CD14-positive monocyte (primary cell): ENCODE results near the gene AIF1. TPM values are rescaled to one million over a fixed set of nuclear protein-coding genes. Genes with fewer than 3 reads are reported as not detected.
A peak's percentile ranks its signal among the peaks of the same experiment; 100 is the strongest.

Source experiments
- DNase-seq, 3 donors: peaks; one replicate each; pipeline ENCODE4 v3.0.0-alpha.2; 2011 to 2022
- H2AFZ ChIP-seq: 2 replicates; pipeline ENCODE4 v1.6.0; 2012; ENCODE audit warnings: mild to moderate bottlenecking, low read depth, low read length, inconsistent platforms; ENCODE audit not compliant: insufficient read depth, poor library complexity, severe bottlenecking
- H3K27ac ChIP-seq, 2 donors: 1 replicate in 1 of 2; 2 replicates in 1 of 2; pipeline ENCODE4 v1.5.1; 2012 to 2013; ENCODE audit warnings: low read length in 2 of 2, control low read depth in 1 of 2, inconsistent platforms in 1 of 2, low read depth in 1 of 2, mild to moderate bottlenecking in 1 of 2
- H3K27me3 ChIP-seq, 2 donors: one replicate each; pipeline versions ENCODE4 v1.6.0 to v1.6.1; 2011 to 2013; ENCODE audit warnings: low read length in 2 of 2; ENCODE audit not compliant: control insufficient read depth in 2 of 2, insufficient read depth in 2 of 2
- H3K36me3 ChIP-seq, 2 donors: replicated peaks in 1 of 2; 1 replicate in 1 of 2; 2 replicates in 1 of 2; pipeline versions ENCODE4 v1.5.1 to v1.6.1; 2012 to 2013; ENCODE audit warnings: low read length in 2 of 2, control low read depth in 1 of 2, inconsistent platforms in 1 of 2, mild to moderate bottlenecking in 1 of 2; ENCODE audit not compliant: insufficient read depth in 2 of 2, control insufficient read depth in 1 of 2
- H3K4me1 ChIP-seq, 2 donors: 1 replicate in 1 of 2; 2 replicates in 1 of 2; pipeline versions ENCODE4 v1.5.1 to v1.6.1; 2012 to 2013; ENCODE audit warnings: low read length in 2 of 2, control low read depth in 1 of 2, inconsistent platforms in 1 of 2, mild to moderate bottlenecking in 1 of 2, moderate library complexity in 1 of 2; ENCODE audit not compliant: insufficient read depth in 2 of 2, control insufficient read depth in 1 of 2
- H3K4me2 ChIP-seq: replicated peaks from 2 replicates; pipeline ENCODE3; 2012; ENCODE audit warnings: low read length, moderate library complexity, mild to moderate bottlenecking; ENCODE audit not compliant: poor library complexity, severe bottlenecking; ENCODE audit errors: extremely low read depth
- H3K4me3 ChIP-seq, 3 experiments: fragments of 200-600 bp in 1 of 3; sonication (generic) in 1 of 3; replicated peaks in 1 of 3; 1 replicate in 2 of 3; 2 replicates in 1 of 3; pipeline ENCODE4 v1.5.1; 2011 to 2013; ENCODE audit warnings: low read length in 3 of 3, mild to moderate bottlenecking in 3 of 3, control low read depth in 2 of 3, low read depth in 2 of 3, inconsistent platforms in 1 of 3, moderate library complexity in 1 of 3
- H3K79me2 ChIP-seq: 2 replicates; pipeline ENCODE4 v1.6.0; 2012; ENCODE audit warnings: mild to moderate bottlenecking, control low read depth, inconsistent platforms, low read length, moderate library complexity; ENCODE audit not compliant: insufficient read depth
- H3K9ac ChIP-seq: 2 replicates; pipeline ENCODE4 v1.6.0; 2017; ENCODE audit warnings: low read length, mild to moderate bottlenecking; ENCODE audit not compliant: insufficient read depth, poor library complexity, severe bottlenecking
- H3K9me3 ChIP-seq, 2 donors: replicated peaks in 1 of 2; 1 replicate in 1 of 2; 2 replicates in 1 of 2; pipeline versions ENCODE4 v1.5.1 to v1.6.1; 2012 to 2013; ENCODE audit warnings: low read length in 2 of 2, control low read depth in 1 of 2; ENCODE audit not compliant: control insufficient read depth in 1 of 2, insufficient read depth in 1 of 2
- H4K20me1 ChIP-seq: 2 replicates; pipeline ENCODE4 v1.6.0; 2012; ENCODE audit warnings: mild to moderate bottlenecking, low read length, control low read depth, moderate library complexity; ENCODE audit not compliant: insufficient read depth
- H3K27ac Mint-ChIP-seq, 7 donors: one replicate each; pipeline ENCODE4 v1.8.0; 2020; ENCODE audit warnings: mild to moderate bottlenecking in 7 of 7, mixed read lengths in 7 of 7, moderate library complexity in 6 of 7, inconsistent platforms in 2 of 7
- H3K27me3 Mint-ChIP-seq, 3 donors: one replicate each; pipeline ENCODE4 v1.8.0; 2021 to 2022; ENCODE audit warnings: low read depth in 3 of 3, mild to moderate bottlenecking in 3 of 3, mixed read lengths in 3 of 3, moderate library complexity in 3 of 3, inconsistent platforms in 1 of 3
- H3K36me3 Mint-ChIP-seq, 2 donors: one replicate each; pipeline ENCODE4 v1.8.0; 2020; ENCODE audit warnings: mixed read lengths in 2 of 2, inconsistent platforms in 1 of 2, mild to moderate bottlenecking in 1 of 2
- H3K4me1 Mint-ChIP-seq: one replicate; pipeline ENCODE4 v1.8.0; 2020; ENCODE audit warnings: mild to moderate bottlenecking, mixed read lengths
- H3K4me3 Mint-ChIP-seq, 2 donors: one replicate each; pipeline ENCODE4 v1.8.0; 2020; ENCODE audit warnings: mild to moderate bottlenecking in 2 of 2, mixed read lengths in 2 of 2, moderate library complexity in 1 of 2
- H3K9me3 Mint-ChIP-seq, 7 donors: one replicate each; pipeline ENCODE4 v1.8.0; 2020 to 2022; ENCODE audit warnings: mixed read lengths in 7 of 7, mild to moderate bottlenecking in 6 of 7, moderate library complexity in 6 of 7, inconsistent platforms in 2 of 7
- WGBS: methylation state at CpG from one replicate; pipeline ENCODE4 v1.1.5; 2013; ENCODE audit warnings: missing lambda C conversion rate; ENCODE audit not compliant: insufficient coverage; 5-methylcytosine and 5-hydroxymethylcytosine counted together
- intact Hi-C, 2 donors: fragments of 100-400 bp; cut with micrococcal nuclease; formaldehyde crosslinking; loops; one replicate each; pipeline versions ENCODE4 v1.15.0 to v1.15.1; 2023
- polyA plus RNA-seq, 3 donors: library from polyadenylated mRNA; depleted of rRNA in 1 of 3; unstranded in 2 of 3; stranded (reverse) in 1 of 3; fragments of 300-500 nt in 2 of 3; fragments of >200 nt in 1 of 3; fragmentation: Illumina TruSeq in 2 of 3; gene quantifications; 1 replicate in 2 of 3; 2 replicates in 1 of 3; pipeline ENCODE4 v1.2.3, GENCODE V29; 2012 to 2021
- TF ChIP-seq, protein P1 (sequence below): fragments of 200-600 bp; IDR thresholded peaks from one replicate; pipeline ENCODE4 v1.8.0; 2022; ENCODE audit warnings: antibody characterized with exemption, mild to moderate bottlenecking

The AIF1 gene
- polyA plus RNA-seq, 3 donors: 952 to 2,310 (median 2,275) TPM

DNA sequence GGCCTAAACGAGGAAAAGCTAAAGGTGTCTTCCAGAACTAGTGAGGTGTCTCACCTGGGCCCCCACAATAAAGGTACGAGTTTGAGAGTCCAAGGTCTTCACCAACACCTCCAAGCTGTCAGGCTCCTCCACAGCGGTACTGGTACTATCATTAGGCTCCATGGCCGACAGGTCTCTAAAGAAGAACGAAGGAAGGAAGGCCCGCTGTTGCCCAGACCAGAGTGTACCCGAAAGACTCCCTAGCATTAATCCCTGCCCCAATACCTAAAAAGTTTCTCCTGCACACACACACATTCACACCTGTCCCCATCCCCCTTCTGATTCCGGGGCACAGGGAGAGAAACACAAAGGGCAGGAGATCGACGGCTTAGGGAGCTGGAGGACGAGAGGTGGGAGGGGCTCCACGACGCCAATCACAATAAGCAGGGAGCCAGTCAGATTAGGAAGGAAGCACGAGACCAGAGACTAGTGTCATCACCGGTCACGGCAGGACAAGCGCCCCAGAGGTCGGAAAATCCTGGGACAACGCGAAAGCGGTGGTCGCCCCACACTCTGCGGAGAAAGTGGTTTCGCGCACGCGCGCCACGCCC, 36.7 kb downstream of the AIF1 start:
- Histone ChIP-seq H3K27me3 (no peaks in the 10 kb centered on the region), H4K20me1 (peaks cover 32% of the 10 kb centered on the region), H2AFZ (peak overlapping the region; percentile 82), H3K4me2 (peak overlapping the region; percentile 88), H3K4me1 (peaks cover 20 to 29% of the 10 kb centered on the region in 2 donors), H3K36me3 (peaks cover 30 to 61% of the 10 kb centered on the region in 2 donors), H3K4me3 (peak overlapping the region; percentile 48 to 87 (median 76)), H3K79me2 (peaks cover 83% of the 10 kb centered on the region), H3K27ac (peak overlapping the region; percentile 95 to 98), H3K9ac (peak overlapping the region; percentile 95), H3K9me3 (no peaks in the 10 kb centered on the region)
- 4% methylated on average over 28 of the region's 29 CpGs for WGBS
- Mint-ChIP-seq H3K36me3 (peaks cover 54 to 63% of the 10 kb centered on the region in 2 donors), H3K4me1 (peaks cover 28% of the 10 kb centered on the region), H3K27me3 (peaks cover 0 to 10% (median 5%) of the 10 kb centered on the region in 3 donors), H3K27ac (peak overlapping the region; percentile 99 to 100 (median 100)), H3K9me3 (no peaks in the 10 kb centered on the region), H3K4me3 (peak overlapping the region; percentile 93 to 99)
- intact Hi-C loops: loop anchor here (1.0 to 2.0 kb wide), 2 partner anchors 14 to 31 kb away; partner anchors contain the start of gene PRRC2A (in 2 of the 2)
- DNase-seq: peak; percentile 80 to 93 (median 88)
- TF ChIP-seq, protein P1, sequence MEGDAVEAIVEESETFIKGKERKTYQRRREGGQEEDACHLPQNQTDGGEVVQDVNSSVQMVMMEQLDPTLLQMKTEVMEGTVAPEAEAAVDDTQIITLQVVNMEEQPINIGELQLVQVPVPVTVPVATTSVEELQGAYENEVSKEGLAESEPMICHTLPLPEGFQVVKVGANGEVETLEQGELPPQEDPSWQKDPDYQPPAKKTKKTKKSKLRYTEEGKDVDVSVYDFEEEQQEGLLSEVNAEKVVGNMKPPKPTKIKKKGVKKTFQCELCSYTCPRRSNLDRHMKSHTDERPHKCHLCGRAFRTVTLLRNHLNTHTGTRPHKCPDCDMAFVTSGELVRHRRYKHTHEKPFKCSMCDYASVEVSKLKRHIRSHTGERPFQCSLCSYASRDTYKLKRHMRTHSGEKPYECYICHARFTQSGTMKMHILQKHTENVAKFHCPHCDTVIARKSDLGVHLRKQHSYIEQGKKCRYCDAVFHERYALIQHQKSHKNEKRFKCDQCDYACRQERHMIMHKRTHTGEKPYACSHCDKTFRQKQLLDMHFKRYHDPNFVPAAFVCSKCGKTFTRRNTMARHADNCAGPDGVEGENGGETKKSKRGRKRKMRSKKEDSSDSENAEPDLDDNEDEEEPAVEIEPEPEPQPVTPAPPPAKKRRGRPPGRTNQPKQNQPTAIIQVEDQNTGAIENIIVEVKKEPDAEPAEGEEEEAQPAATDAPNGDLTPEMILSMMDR: no peak

DNA sequence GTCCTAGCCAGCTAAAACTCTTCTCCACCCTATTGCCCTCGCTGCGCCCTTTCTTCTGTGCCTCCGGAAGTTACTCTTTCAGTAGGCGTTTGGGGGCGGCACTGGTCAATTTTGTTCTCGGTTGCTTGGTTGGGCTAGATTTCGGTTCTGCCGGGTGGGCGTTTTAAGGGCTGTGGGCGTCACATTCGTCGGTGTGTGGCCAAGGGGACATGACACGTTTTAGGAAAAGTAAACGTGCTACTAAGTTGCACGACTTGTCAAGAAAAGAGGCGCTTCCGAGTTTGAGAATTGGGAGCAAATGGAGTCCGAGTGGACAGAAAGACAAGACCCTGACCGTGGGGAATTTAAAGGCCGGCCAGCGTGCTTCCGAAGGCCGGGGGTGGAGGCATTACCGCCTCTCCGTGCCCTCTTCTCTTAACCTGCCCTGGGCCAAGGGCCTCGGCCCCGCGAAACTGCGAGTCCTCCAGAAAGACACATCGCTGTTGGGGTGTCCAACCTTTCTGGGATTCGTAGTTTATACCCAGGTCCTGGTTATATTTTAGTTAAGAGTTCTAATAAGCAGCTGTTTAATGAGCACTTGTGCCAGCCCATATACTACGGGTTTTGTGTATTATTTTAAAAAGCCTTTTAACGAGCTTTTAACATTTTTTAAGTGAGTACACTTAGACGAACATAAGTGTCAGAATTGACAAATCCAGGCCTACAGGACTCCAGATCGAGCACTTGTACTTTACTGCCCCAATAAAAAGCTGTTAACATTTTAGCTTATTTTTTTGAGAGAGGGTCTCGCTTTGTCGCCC, 38.1 kb downstream of the AIF1 start:
- Mint-ChIP-seq H3K36me3 (peaks cover 49 to 63% of the 10 kb centered on the region in 2 donors), H3K27ac (peak overlapping the region; percentile 99 to 100 (median 100))

More for the DNA sequence above, 38.1 kb downstream of the AIF1 start:
- peaks cover 20 to 40% of the 10 kb centered on the region in 2 donors for H3K4me1 ChIP-seq
- intact Hi-C loops: loop anchor here (1.0 to 2.0 kb wide), 2 partner anchors 12 to 32 kb away; partner anchors contain the start of gene PRRC2A (in 2 of the 2)
- TF ChIP-seq, protein P1: no peak
- H3K27me3 ChIP-seq: no peaks in the 10 kb centered on the region
- H3K79me2 ChIP-seq: peaks cover 88% of the 10 kb centered on the region
- H4K20me1 ChIP-seq: peaks cover 32% of the 10 kb centered on the region
- H3K4me3 Mint-ChIP-seq: peak overlapping the region; percentile 93 to 99
- H3K4me3 ChIP-seq: peak overlapping the region; percentile 48 to 87 (median 76)
- peaks cover 0 to 2% (median 0%) of the 10 kb centered on the region in 7 donors for H3K9me3 Mint-ChIP-seq
- H3K27ac ChIP-seq: peak overlapping the region; percentile 95 to 98
- peaks cover 27 to 61% of the 10 kb centered on the region in 2 donors for H3K36me3 ChIP-seq
- H3K4me2 ChIP-seq: peak overlapping the region; percentile 88
- DNase-seq: peak in 1 of 3 donors; percentile 83
- peak overlapping the region; percentile 95 for H3K9ac ChIP-seq
- peaks cover 39% of the 10 kb centered on the region for H3K4me1 Mint-ChIP-seq
- peak overlapping the region; percentile 82 for H2AFZ ChIP-seq
- WGBS: 5% methylated on average over 24 of the region's 37 CpGs
- H3K27me3 Mint-ChIP-seq: peaks cover 0 to 10% (median 5%) of the 10 kb centered on the region in 3 donors
- no peaks in the 10 kb centered on the region for H3K9me3 ChIP-seq
